Prostate gland (tissue), 2 donors: ENCODE results near the gene SNPH. TPM values are rescaled to one million over a fixed set of nuclear protein-coding genes. Genes with fewer than 3 reads are reported as not detected.

Source experiments
- DNase-seq: peaks from one replicate; pipeline ENCODE4 v3.0.0-alpha.2; 2019; ENCODE audit warnings: low spot score
- H3K27ac ChIP-seq, 2 donors: fragments of 200-600 bp; sonication (generic); 2 replicates each; pipeline ENCODE4 v1.5.1; 2017 to 2019
- H3K27me3 ChIP-seq: fragments of 200-600 bp; sonication (generic); replicated peaks from 2 replicates; pipeline ENCODE4 v1.5.1; 2019; ENCODE audit not compliant: insufficient read depth
- H3K36me3 ChIP-seq, 2 donors: fragments of 200-600 bp; sonication (generic); 1 replicate in 1 of 2; 2 replicates in 1 of 2; pipeline versions ENCODE4 v1.5.1 to v1.8.1; 2017 to 2019
- H3K4me1 ChIP-seq: fragments of 200-600 bp; sonication (generic); replicated peaks from 2 replicates; pipeline ENCODE4 v1.5.1; 2019
- H3K4me3 ChIP-seq, 2 donors: fragments of 200-600 bp; sonication (generic); 2 replicates each; pipeline ENCODE4 v1.5.1; 2017 to 2019
- H3K9me3 ChIP-seq: fragments of 200-600 bp; sonication (generic); 2 replicates; pipeline ENCODE4 v1.5.1; 2017
- CTCF ChIP-seq, 4 experiments: fragments of 200-600 bp in 2 of 4; fragments of 450-650 bp in 2 of 4; sonication (generic) in 2 of 4; IDR thresholded peaks; 1 replicate in 3 of 4; 2 replicates in 1 of 4; pipeline ENCODE4 v1.5.1; 2016 to 2019; ENCODE audit warnings: antibody characterized with exemption in 4 of 4, mild to moderate bottlenecking in 2 of 4, moderate library complexity in 2 of 4
- POLR2A ChIP-seq: fragments of 450-650 bp; IDR thresholded peaks from one replicate; pipeline ENCODE4 v1.6.1; 2016; ENCODE audit warnings: antibody characterized with exemption, mild to moderate bottlenecking
- POLR2AphosphoS5 ChIP-seq: sonication (generic); formaldehyde crosslinking; IDR thresholded peaks from one replicate; pipeline ENCODE4 v1.6.1; 2017; ENCODE audit warnings: antibody characterized with exemption
- WGBS: methylation state at CpG from one replicate; pipeline ENCODE4 v1.1.5; 2018; 5-methylcytosine and 5-hydroxymethylcytosine counted together
- intact Hi-C: fragments of 100-400 bp; cut with DNase I; formaldehyde crosslinking; loops from one replicate; pipeline ENCODE4 v1.14.2; 2022
- total RNA-seq, 2 donors: library from RNA; depleted of rRNA; stranded (reverse); fragments of >200 nt; gene quantifications; one replicate each; pipeline ENCODE4 v1.1.0, GENCODE V29; 2016

The SNPH gene
- total RNA-seq, 2 donors from 2014 or later = 4.5 to 12.3 TPM

- H3K4me1 ChIP-seq = no peaks in the 10 kb centered on the region
- no peaks in the 10 kb centered on the region for H3K9me3 ChIP-seq
- no peaks in the 10 kb centered on the region for H3K27me3 ChIP-seq
- intact Hi-C loops = loop anchor here (5.0 kb wide), 1 partner anchor 66 kb away; the partner anchor contains the start of gene FKBP1A
- no peak for TF ChIP-seq POLR2AphosphoS5
- TF ChIP-seq POLR2A = no peak
- no peak for TF ChIP-seq CTCF (IDR thresholded peaks at IDR 0.05)
- peak overlapping the region; percentile 91 to 93 for H3K27ac ChIP-seq
- no peak for DNase-seq
- peak overlapping the region; percentile 71 to 78 for H3K4me3 ChIP-seq
- no peaks in the 10 kb centered on the region for H3K36me3 ChIP-seq
- 35% methylated on average over 10 of the region's 10 CpGs for WGBS
Measured at GRCh38 chr20:1326031-1326930, 60.2 kb downstream of the SNPH start.

GRCh38 chr20:1327241-1327653, 61.2 kb downstream of the SNPH start:
- H3K27ac ChIP-seq = peak overlapping the region in 1 of 2 donors; percentile 93
- intact Hi-C loops = loop anchor here (5.0 kb wide), 1 partner anchor 65 kb away; the partner anchor contains the start of gene FKBP1A

GRCh38 chr20:1327827-1328679, 62.0 kb downstream of the SNPH start:
- DNase-seq = no peak
- intact Hi-C loops = loop anchor here (5.0 kb wide), 1 partner anchor 64 kb away; the partner anchor contains the start of gene FKBP1A
- no peaks in the 10 kb centered on the region for H3K9me3 ChIP-seq
- WGBS = 75% methylated on average over 7 of the region's 7 CpGs
- peak overlapping the region; percentile 48 to 93 for H3K27ac ChIP-seq
- H3K4me1 ChIP-seq = no peaks in the 10 kb centered on the region
- H3K36me3 ChIP-seq = no peaks in the 10 kb centered on the region
- TF ChIP-seq POLR2A (no peak), POLR2AphosphoS5 (no peak), CTCF (IDR thresholded peaks at IDR 0.05) (no peak)
- H3K4me3 ChIP-seq = no peak overlapping the region
- no peaks in the 10 kb centered on the region for H3K27me3 ChIP-seq

More at GRCh38 chr20:1327241-1327653, 61.2 kb downstream of the SNPH start:
- Histone ChIP-seq H3K4me1 (no peaks in the 10 kb centered on the region), H3K36me3 (no peaks in the 10 kb centered on the region), H3K9me3 (no peaks in the 10 kb centered on the region), H3K4me3 (no peak overlapping the region), H3K27me3 (no peaks in the 10 kb centered on the region)
- 56% methylated on average over 8 of the region's 8 CpGs for WGBS
- TF ChIP-seq POLR2A (no peak), CTCF (IDR thresholded peaks at IDR 0.05) (no peak), POLR2AphosphoS5 (no peak)
- DNase-seq = no peak

GRCh38 chr20:1328680-1329330, 62.7 kb downstream of the SNPH start, which contains the start of gene SDCBP2:
SDCBP2 (minus strand) TSS chr20:1329139; CDS start chr20:1320416, 8,723 bp downstream.
- no peaks in the 10 kb centered on the region for H3K36me3 ChIP-seq
- no peaks in the 10 kb centered on the region for H3K27me3 ChIP-seq
- no peak within 1 kb of the TSS for H3K4me3 ChIP-seq
- no peaks in the 10 kb centered on the region for H3K4me1 ChIP-seq
- peak; percentile 51 for DNase-seq
- no peaks in the 10 kb centered on the region for H3K9me3 ChIP-seq
- intact Hi-C loops = loop anchor here (5.0 kb wide), 1 partner anchor 63 kb away; the partner anchor contains the start of gene FKBP1A
- 48% methylated on average over 6 of the region's 8 CpGs for whole genome bisulfite sequencing
- TF ChIP-seq POLR2A (peak; percentile 87), POLR2AphosphoS5 (peak; percentile 61), CTCF (IDR thresholded peaks at IDR 0.05) (no peak)
- H3K27ac ChIP-seq = peak within 1 kb of the TSS; percentile 48 to 93
